Measurements from ENCODE around the gene ARHGEF26. TPM values are rescaled to one million over a fixed set of nuclear protein-coding genes. Genes with fewer than 3 reads are reported as not detected.
A peak's percentile ranks its signal among the peaks of the same experiment; 100 is the strongest.

ARHGEF26 gene
- total RNA-seq, 1 experiment from 2014 or later: 7.2 TPM

DNA sequence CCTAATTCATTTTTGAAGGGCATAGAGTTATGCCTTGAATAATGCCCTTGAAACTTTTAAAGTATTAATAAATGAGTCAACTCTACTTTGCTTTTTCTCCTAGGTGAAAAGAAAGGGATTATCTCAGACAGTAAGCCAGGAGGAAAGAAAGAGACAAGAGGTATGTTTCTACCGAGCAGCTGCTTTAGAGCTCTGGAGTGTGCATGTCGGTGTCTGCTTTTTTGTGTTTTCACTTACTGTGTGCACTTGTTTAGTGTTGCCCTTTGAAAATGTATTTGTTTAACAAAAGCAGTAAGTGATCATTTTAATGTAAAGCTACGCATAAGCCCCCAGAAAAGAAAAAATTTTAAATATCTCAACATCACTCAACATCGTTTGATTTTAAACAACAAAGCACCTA, 28.1 kb downstream of the ARHGEF26 start:
- H3K36me3 ChIP-seq (ENCODE audit: control insufficient read depth in 1 of 2, insufficient read depth in 2 of 2, low read length in 2 of 2): no peaks in the 10 kb centered on the region
- H3K27ac ChIP-seq (ENCODE audit: low read depth, low read length): no peak overlapping the region
- DNase-seq (ENCODE audit: low read depth, low spot score) (no peak), ATAC-seq (no peak)
- POLR2A ChIA-PET: interaction anchor here (0.6 kb wide), 1 partner anchor 9 kb away, joined by 3 read pairs; no protein-coding TSS in a partner anchor
- no peaks in the 10 kb centered on the region for H3K9me3 ChIP-seq (ENCODE audit: control insufficient read depth in 1 of 2, insufficient read depth in 1 of 2, low read depth in 1 of 2, low read length in 2 of 2)
- H4K20me1 ChIP-seq (ENCODE audit: insufficient read depth): no peaks in the 10 kb centered on the region
- CTCF ChIA-PET: no interaction called here
- intact Hi-C loops (cut with micrococcal nuclease): no loop called here
- no peak overlapping the region for H3K9ac ChIP-seq (ENCODE audit: low read length)
- no peak overlapping the region for H3K4me3 ChIP-seq (replicated peaks in 1 of 2; ENCODE audit: low read depth in 1 of 2, low read length in 2 of 2)
- RAD21 ChIA-PET (ENCODE audit: low non-redundant PET in 1 of 2, low total read pairs in 2 of 2, uncharacterized antibody in 2 of 2, unreplicated experiment in 2 of 2): no interaction called here
- no TSS peak for BruUV-seq (replicated peaks)
- H3K4me2 ChIP-seq (ENCODE audit: low read length): no peak overlapping the region
- no peaks in the 10 kb centered on the region for H3K79me2 ChIP-seq (ENCODE audit: insufficient read depth, low read length)
- peaks cover 0 to 7% of the 10 kb centered on the region in 2 experiments; a peak in 2 of 4 replicates for H3K4me1 ChIP-seq (ENCODE audit: control insufficient read depth in 1 of 2, insufficient read depth in 2 of 2, low read length in 2 of 2)
- H3K27me3 ChIP-seq (ENCODE audit: insufficient read depth, low read length): no peaks in the 10 kb centered on the region
- H3K9me2 ChIP-seq (ENCODE audit: insufficient read depth): no peaks in the 10 kb centered on the region
- TF ChIP-seq POLR2A (IDR thresholded peaks at IDR 0.05; ENCODE audit: borderline replicate concordance, extremely low read depth, insufficient read depth, insufficient read length) (no peak), ZNF274 (IDR thresholded peaks at IDR 0.05; ENCODE audit: low read depth, low read length) (no peak), TCF7L2 (IDR thresholded peaks at IDR 0.05; ENCODE audit: borderline replicate concordance, extremely low read depth, insufficient read depth, insufficient read length) (no peak), ZFX (IDR thresholded peaks at IDR 0.05) (no peak), YY1 (IDR thresholded peaks at IDR 0.05; ENCODE audit: extremely low read depth, insufficient replicate concordance, low read depth, low read length) (no peak), EZH2 (IDR thresholded peaks at IDR 0.05) (no peak), RAD21 (IDR thresholded peaks at IDR 0.05; ENCODE audit: low read depth) (no peak), EZH2phosphoT487 (IDR thresholded peaks at IDR 0.05; ENCODE audit: borderline replicate concordance) (no peak), SIN3A (IDR thresholded peaks at IDR 0.05; ENCODE audit: low read depth) (no peak)
- TF ChIP-seq, protein P1, sequence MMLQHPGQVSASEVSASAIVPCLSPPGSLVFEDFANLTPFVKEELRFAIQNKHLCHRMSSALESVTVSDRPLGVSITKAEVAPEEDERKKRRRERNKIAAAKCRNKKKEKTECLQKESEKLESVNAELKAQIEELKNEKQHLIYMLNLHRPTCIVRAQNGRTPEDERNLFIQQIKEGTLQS (IDR thresholded peaks at IDR 0.05): no peak
- no peak overlapping the region for H2AFZ ChIP-seq (ENCODE audit: low read depth, low read length, poor library complexity, severe bottlenecking)

DNA sequence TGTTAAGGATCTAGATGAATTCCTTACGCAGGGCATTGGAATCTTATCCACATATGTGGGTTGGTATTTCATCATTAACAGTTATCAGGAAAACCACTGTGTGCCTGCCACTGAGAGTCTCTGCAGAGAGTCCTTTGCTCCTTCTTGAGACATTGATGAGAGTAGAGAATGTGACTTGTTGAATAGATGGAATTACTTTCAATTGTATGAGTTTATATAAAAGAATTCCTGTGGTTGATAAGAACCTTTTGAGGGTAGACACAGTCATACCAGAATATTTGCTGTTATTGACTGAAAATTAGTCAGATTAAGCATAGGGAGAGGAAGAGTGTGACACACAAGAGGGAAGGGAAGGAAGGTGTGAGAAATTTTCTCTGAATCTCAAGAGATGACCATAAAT, 30.8 kb downstream of the ARHGEF26 start:
- RAD21 ChIA-PET (ENCODE audit: low non-redundant PET in 1 of 2, low total read pairs in 2 of 2, uncharacterized antibody in 2 of 2, unreplicated experiment in 2 of 2): no interaction called here
- DNase-seq (ENCODE audit: low read depth, low spot score): no peak
- Histone ChIP-seq H3K27ac (ENCODE audit: low read depth, low read length) (no peak overlapping the region), H3K4me1 (ENCODE audit: control insufficient read depth in 1 of 2, insufficient read depth in 2 of 2, low read length in 2 of 2) (peaks cover 0 to 7% of the 10 kb centered on the region in 2 experiments; a peak in 2 of 4 replicates), H4K20me1 (ENCODE audit: insufficient read depth) (no peaks in the 10 kb centered on the region), H3K9ac (ENCODE audit: low read length) (no peak overlapping the region), H2AFZ (ENCODE audit: low read depth, low read length, poor library complexity, severe bottlenecking) (no peak overlapping the region), H3K36me3 (ENCODE audit: control insufficient read depth in 1 of 2, insufficient read depth in 2 of 2, low read length in 2 of 2) (no peaks in the 10 kb centered on the region), H3K9me3 (ENCODE audit: control insufficient read depth in 1 of 2, insufficient read depth in 1 of 2, low read depth in 1 of 2, low read length in 2 of 2) (no peaks in the 10 kb centered on the region), H3K27me3 (ENCODE audit: insufficient read depth, low read length) (no peaks in the 10 kb centered on the region), H3K4me2 (ENCODE audit: low read length) (no peak overlapping the region), H3K79me2 (ENCODE audit: insufficient read depth, low read length) (no peaks in the 10 kb centered on the region), H3K9me2 (ENCODE audit: insufficient read depth) (no peaks in the 10 kb centered on the region), H3K4me3 (replicated peaks in 1 of 2; ENCODE audit: low read depth in 1 of 2, low read length in 2 of 2) (no peak overlapping the region)
- TF ChIP-seq EZH2 (IDR thresholded peaks at IDR 0.05) (no peak), TCF7L2 (IDR thresholded peaks at IDR 0.05; ENCODE audit: borderline replicate concordance, extremely low read depth, insufficient read depth, insufficient read length) (no peak), CEBPB (IDR thresholded peaks at IDR 0.05; ENCODE audit: low read depth) (no peak), SRF (IDR thresholded peaks at IDR 0.05; ENCODE audit: low read depth) (no peak), ZNF274 (IDR thresholded peaks at IDR 0.05; ENCODE audit: low read depth, low read length) (no peak)
- TF ChIP-seq, protein P2, sequence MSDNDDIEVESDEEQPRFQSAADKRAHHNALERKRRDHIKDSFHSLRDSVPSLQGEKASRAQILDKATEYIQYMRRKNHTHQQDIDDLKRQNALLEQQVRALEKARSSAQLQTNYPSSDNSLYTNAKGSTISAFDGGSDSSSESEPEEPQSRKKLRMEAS (IDR thresholded peaks at IDR 0.05): no peak
- TF ChIP-seq, protein P1 (IDR thresholded peaks at IDR 0.05): no peak
- TF ChIP-seq, protein P3, sequence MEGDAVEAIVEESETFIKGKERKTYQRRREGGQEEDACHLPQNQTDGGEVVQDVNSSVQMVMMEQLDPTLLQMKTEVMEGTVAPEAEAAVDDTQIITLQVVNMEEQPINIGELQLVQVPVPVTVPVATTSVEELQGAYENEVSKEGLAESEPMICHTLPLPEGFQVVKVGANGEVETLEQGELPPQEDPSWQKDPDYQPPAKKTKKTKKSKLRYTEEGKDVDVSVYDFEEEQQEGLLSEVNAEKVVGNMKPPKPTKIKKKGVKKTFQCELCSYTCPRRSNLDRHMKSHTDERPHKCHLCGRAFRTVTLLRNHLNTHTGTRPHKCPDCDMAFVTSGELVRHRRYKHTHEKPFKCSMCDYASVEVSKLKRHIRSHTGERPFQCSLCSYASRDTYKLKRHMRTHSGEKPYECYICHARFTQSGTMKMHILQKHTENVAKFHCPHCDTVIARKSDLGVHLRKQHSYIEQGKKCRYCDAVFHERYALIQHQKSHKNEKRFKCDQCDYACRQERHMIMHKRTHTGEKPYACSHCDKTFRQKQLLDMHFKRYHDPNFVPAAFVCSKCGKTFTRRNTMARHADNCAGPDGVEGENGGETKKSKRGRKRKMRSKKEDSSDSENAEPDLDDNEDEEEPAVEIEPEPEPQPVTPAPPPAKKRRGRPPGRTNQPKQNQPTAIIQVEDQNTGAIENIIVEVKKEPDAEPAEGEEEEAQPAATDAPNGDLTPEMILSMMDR (IDR thresholded peaks at IDR 0.05 in 2 of 3, conservative IDR thresholded peaks at IDR 0.05 in 1 of 3; ENCODE audit: borderline replicate concordance in 1 of 3, insufficient read depth in 1 of 3, low read depth in 2 of 3, low read length in 2 of 3): no peak
- BruUV-seq (replicated peaks): no TSS peak
- ATAC-seq: peak; percentile 57; the same call in 1 of the 2 replicates
- CTCF ChIA-PET: no interaction called here
- POLR2A ChIA-PET: no interaction called here
- intact Hi-C loops (cut with micrococcal nuclease): no loop called here

All from HCT116 (cell line).